ENCODE results near the gene ENTPD8.

Gene ENTPD8

DNA sequence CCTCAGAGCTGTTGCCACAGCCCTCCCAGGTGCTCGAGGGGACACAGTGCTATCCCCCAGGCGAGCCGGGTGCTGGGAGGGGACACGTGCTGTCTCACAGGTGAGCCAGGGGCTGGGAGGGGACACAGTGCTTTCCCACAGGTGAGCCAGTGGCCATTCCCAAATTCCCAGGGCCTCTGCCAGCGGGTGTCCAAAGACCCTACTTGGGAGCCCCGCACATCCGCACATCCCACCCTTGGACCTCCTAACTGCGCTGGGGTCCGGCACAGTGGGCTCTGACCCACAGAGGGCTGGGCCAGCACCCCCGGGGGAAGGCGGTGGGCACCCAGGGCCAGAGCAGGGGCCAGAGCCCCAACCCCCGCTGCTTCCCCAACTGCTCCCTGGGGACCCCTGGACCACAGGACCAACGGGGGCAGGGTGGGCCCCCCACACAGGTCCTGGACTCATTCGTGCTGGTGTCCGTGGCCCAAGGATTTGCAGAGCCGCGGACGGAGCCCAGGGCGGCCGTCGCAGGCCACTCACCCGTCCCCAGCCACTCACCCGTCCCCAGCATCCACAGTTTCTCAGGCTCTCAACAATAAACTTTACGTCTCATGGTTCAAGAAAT is 36.1 kb downstream of the ENTPD8 start:
- no peaks in the 10 kb centered on the region for H4K20me1 ChIP-seq (ENCODE audit: insufficient read depth)

DNA sequence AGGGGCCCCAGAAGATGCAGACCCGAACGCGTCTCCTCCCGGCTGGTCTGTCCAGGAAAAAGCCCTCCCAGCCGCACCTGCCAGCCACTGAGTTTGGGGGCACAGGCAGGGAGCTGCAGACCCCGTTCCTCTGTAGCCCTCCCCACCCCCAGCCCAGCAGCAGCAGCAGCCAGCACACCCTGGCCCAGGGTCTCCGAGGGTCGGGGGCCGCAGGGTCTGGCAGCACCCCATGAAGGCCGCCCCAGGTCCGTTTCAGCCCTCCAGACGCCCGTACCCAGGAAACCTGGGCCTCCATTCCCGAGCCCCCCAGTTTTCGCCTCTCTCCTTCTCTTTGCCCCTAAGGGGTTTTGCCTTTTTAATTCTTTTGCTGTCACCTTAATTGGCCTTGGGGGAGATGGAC is 37.9 kb downstream of the ENTPD8 start:
- no peaks in the 10 kb centered on the region for H3K4me1 ChIP-seq (ENCODE audit: low read depth, poor library complexity, severe bottlenecking)
- no peak overlapping the region for H3K4me2 ChIP-seq
- no peaks in the 10 kb centered on the region for H3K79me2 ChIP-seq (ENCODE audit: insufficient read depth, low read depth)
- TF ChIP-seq, protein P1, sequence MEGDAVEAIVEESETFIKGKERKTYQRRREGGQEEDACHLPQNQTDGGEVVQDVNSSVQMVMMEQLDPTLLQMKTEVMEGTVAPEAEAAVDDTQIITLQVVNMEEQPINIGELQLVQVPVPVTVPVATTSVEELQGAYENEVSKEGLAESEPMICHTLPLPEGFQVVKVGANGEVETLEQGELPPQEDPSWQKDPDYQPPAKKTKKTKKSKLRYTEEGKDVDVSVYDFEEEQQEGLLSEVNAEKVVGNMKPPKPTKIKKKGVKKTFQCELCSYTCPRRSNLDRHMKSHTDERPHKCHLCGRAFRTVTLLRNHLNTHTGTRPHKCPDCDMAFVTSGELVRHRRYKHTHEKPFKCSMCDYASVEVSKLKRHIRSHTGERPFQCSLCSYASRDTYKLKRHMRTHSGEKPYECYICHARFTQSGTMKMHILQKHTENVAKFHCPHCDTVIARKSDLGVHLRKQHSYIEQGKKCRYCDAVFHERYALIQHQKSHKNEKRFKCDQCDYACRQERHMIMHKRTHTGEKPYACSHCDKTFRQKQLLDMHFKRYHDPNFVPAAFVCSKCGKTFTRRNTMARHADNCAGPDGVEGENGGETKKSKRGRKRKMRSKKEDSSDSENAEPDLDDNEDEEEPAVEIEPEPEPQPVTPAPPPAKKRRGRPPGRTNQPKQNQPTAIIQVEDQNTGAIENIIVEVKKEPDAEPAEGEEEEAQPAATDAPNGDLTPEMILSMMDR (conservative IDR thresholded peaks at IDR 0.05; ENCODE audit: low read depth, low read length), result no peak
- no peak overlapping the region for H3K4me3 ChIP-seq (IDR thresholded peaks at IDR 0.05; ENCODE audit: insufficient read depth, low read depth, low read length)
- no peaks in the 10 kb centered on the region for H3K36me3 ChIP-seq (ENCODE audit: insufficient read depth)
- H3K9ac ChIP-seq, result no peak overlapping the region
- H4K20me1 ChIP-seq (ENCODE audit: insufficient read depth), result no peaks in the 10 kb centered on the region
- H2AFZ ChIP-seq (ENCODE audit: low read depth), result no peak overlapping the region
- H3K27me3 ChIP-seq (ENCODE audit: insufficient read depth, low read depth), result no peaks in the 10 kb centered on the region
- H3K27ac ChIP-seq, result no peak overlapping the region

More for the DNA sequence above, 36.1 kb downstream of the ENTPD8 start:
- H3K27ac ChIP-seq, result no peak overlapping the region
- no peak overlapping the region for H3K4me2 ChIP-seq
- H3K27me3 ChIP-seq (ENCODE audit: insufficient read depth, low read depth), result no peaks in the 10 kb centered on the region
- H3K36me3 ChIP-seq (ENCODE audit: insufficient read depth), result no peaks in the 10 kb centered on the region
- TF ChIP-seq, protein P1 (conservative IDR thresholded peaks at IDR 0.05; ENCODE audit: low read depth, low read length), result no peak
- H3K4me1 ChIP-seq (ENCODE audit: low read depth, poor library complexity, severe bottlenecking), result peaks cover 3% of the 10 kb centered on the region
- H3K79me2 ChIP-seq (ENCODE audit: insufficient read depth, low read depth), result no peaks in the 10 kb centered on the region
- no peak overlapping the region for H3K4me3 ChIP-seq (IDR thresholded peaks at IDR 0.05; ENCODE audit: insufficient read depth, low read depth, low read length)
- H2AFZ ChIP-seq (ENCODE audit: low read depth), result no peak overlapping the region
- H3K9ac ChIP-seq, result no peak overlapping the region

DNA sequence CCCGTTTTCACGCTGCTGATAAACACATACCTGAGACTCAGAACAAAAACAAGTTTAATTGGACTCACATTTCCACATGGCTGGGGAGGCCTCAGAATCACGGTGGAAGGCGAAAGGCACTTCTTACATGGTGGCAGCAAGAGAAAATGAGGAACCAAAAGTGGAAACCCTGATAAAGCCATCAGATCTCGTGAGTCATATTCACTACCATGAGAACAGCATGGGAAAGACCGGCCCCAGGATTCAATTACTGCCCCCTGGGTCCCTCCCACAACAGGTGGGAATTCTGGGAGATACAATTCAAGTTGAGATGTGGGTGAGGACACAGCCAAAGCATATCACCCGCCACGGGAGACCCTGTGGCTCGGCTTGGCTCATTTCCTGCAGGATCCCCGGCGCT is 38.4 kb downstream of the ENTPD8 start:
- no peaks in the 10 kb centered on the region for H4K20me1 ChIP-seq (ENCODE audit: insufficient read depth)
- TF ChIP-seq, protein P1 (conservative IDR thresholded peaks at IDR 0.05; ENCODE audit: low read depth, low read length), result no peak
- no peak overlapping the region for H3K4me2 ChIP-seq
- H3K4me3 ChIP-seq (IDR thresholded peaks at IDR 0.05; ENCODE audit: insufficient read depth, low read depth, low read length), result no peak overlapping the region
- H3K27me3 ChIP-seq (ENCODE audit: insufficient read depth, low read depth), result no peaks in the 10 kb centered on the region
- H2AFZ ChIP-seq (ENCODE audit: low read depth), result no peak overlapping the region
- no peaks in the 10 kb centered on the region for H3K79me2 ChIP-seq (ENCODE audit: insufficient read depth, low read depth)
- H3K36me3 ChIP-seq (ENCODE audit: insufficient read depth), result no peaks in the 10 kb centered on the region
- no peak overlapping the region for H3K9ac ChIP-seq
- H3K4me1 ChIP-seq (ENCODE audit: low read depth, poor library complexity, severe bottlenecking), result no peaks in the 10 kb centered on the region
- no peak overlapping the region for H3K27ac ChIP-seq

DNA sequence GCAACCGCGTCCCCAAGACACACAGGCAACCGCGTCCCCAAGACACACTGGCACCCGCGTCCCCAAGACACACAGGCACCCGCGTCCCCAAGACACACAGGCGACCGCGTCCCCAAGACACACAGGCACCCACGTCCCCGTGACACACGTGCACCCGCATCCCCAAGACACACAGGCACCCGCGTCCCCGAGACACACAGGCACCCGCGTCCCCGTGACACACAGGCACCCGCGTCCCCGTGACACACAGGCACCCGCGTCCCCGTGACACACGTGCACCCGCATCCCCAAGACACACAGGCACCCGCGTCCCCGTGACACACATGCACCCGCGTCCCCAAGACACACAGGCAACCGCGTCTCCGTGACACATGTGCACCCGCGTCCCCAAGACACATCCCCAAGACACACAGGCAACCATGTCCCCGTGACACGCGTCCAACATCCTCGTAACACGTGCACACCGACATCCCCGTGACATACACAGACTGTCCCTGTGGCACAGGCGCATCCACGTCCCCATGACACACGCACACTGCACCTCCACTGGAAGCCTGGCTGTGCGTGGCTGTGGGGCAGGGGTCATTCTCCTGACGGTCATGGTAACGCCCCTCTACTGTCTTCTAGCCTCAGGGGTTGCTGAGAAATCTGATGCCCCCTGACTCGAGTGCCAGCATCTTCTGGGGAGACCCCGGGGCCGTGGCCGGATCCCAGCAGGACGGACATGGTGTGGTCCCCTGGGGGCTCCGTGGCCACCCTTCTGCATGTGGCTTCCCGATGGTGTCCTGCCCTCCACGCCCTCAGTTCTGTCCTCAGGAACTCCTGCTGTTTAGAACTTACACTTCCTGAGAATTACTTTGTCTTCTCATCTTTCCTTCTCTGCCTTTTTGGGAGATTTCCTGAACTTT is 42.3 kb downstream of the ENTPD8 start:
- H3K4me3 ChIP-seq (IDR thresholded peaks at IDR 0.05; ENCODE audit: insufficient read depth, low read depth, low read length), result no peak overlapping the region
- H3K9ac ChIP-seq, result no peak overlapping the region
- H3K36me3 ChIP-seq (ENCODE audit: insufficient read depth), result no peaks in the 10 kb centered on the region
- TF ChIP-seq, protein P1 (conservative IDR thresholded peaks at IDR 0.05; ENCODE audit: low read depth, low read length), result no peak
- H4K20me1 ChIP-seq (ENCODE audit: insufficient read depth), result no peaks in the 10 kb centered on the region
- no peak overlapping the region for H3K4me2 ChIP-seq
- no peak overlapping the region for H2AFZ ChIP-seq (ENCODE audit: low read depth)
- H3K4me1 ChIP-seq (ENCODE audit: low read depth, poor library complexity, severe bottlenecking), result no peaks in the 10 kb centered on the region
- H3K27me3 ChIP-seq (ENCODE audit: insufficient read depth, low read depth), result no peaks in the 10 kb centered on the region
- H3K27ac ChIP-seq, result no peak overlapping the region
- H3K79me2 ChIP-seq (ENCODE audit: insufficient read depth, low read depth), result no peaks in the 10 kb centered on the region
